Fibroblast of gingiva (primary cell): Measurements from ENCODE around the gene FOXK1.
"Not testable (repeated sequence)": the region's sequence is repeated elsewhere in the genome, so short reads cannot be mapped to it uniquely, and the experiment has no call there.

Source experiments
- DNase-seq: peaks from one replicate; pipeline ENCODE4 v3.0.0-alpha.2; 2011; ENCODE audit warnings: low read depth

Gene FOXK1

DNA sequence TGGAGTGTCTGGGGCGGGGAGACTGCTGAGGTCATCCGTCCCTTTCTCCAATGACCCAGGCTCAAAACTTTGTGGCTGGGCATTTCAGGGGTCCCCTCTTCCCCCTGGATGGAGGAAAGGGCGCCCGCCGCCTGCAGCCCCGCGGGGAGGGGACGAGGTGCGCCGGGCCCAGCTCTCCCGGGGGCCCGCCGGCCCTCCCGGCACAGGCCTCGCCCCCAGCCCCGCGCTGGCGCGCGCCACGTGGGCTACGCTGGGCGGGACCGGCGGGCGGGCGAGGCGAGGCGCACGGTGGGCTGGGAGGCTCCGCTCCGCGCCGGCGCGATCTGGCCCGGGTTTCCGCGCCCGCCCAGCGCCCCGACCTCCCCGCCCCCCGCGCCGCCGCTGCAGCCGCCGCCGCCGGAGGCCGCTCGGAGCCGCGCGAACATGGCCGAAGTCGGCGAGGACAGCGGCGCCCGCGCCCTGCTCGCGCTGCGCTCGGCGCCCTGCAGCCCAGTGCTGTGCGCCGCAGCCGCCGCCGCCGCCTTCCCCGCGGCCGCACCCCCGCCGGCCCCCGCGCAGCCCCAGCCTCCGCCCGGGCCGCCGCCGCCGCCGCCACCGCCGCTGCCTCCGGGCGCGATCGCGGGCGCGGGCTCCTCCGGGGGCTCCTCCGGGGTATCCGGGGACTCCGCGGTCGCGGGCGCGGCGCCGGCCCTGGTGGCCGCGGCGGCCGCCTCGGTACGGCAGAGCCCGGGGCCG, at the start of gene FOXK1:
TSS of gene FOXK1 (plus strand) at position 410 of the 735 bp plus-strand sequence. CDS start at position 424, 14 bp downstream.
- peak; percentile 59 for DNase-seq

DNA sequence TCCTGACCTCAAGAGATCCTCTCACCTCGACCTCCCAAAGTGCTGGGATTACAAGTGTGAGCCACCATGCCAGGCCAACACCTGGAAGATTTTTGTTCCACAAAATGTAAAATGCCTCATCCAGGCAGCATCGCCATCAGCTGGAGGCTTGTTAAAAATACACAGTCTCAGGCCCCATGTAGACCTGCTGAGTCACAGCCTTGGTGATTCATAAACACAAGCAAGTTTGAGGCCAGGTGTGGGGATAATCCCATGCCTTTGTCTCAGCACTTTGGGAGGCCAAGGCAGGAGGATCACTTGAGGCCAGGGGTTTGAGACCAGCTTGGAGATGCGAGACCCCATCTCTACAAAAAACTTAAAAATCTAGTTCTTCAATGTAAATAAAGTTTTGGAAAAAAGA, 49.1 kb upstream of the FOXK1 start:
- no peak for DNase-seq

DNA sequence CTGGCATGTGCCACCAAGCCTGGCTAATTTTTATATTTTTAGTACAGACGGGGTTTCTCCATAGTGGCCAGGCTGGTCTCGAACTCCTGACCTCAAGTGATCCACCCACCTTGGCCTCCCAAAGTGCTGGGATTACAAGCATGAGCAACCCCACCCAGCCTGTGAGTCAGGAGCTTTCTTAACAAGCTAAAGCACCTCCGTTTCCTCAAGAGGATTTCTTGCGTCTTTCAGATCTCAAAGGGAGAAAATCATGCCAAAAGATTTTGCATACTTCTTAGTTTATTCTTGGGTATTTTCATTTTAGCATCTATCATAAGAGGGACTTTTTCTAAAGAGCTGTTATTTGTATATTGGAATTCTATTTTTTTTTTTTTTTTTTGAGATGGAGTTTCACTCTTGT, 47.9 kb upstream of the FOXK1 start:
- DNase-seq: peak; percentile 41

DNA sequence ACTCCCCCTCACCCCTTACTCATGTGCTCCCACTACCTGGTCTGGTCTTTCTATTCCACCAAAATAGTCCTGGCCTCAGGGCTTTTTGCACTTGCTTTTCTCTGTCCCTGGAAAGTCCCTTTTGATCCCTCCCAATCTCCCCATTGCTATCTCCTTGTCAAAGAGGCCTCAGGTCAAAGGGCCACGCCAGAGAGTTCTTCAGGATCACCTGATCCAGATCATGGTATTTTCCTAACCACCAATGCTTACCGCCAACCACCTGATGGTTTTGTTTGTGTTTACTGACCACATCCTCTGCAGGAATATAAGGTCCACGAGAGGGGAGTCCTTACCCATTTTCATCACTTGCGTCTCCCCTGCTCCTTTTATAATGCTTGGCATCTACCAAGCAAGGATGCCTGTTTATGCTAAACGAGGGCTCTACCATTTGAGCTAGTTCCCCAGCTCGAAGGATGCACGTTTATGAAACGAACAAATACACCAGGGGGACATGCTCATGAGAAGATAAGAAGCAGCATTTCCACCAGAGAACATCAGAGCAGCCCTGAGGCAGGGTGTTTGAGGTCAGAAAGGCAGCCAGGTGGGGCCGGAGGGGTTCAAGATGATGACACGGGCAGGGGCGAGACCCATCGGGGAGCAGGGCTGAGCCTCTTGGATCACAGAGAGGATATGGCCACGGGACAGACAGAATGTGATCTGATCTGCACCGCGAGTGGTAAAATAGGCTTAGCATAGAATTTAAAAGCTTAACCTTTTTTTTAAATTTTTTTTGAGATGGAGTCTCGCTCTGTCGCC, 43.1 kb upstream of the FOXK1 start:
- no peak for DNase-seq

DNA sequence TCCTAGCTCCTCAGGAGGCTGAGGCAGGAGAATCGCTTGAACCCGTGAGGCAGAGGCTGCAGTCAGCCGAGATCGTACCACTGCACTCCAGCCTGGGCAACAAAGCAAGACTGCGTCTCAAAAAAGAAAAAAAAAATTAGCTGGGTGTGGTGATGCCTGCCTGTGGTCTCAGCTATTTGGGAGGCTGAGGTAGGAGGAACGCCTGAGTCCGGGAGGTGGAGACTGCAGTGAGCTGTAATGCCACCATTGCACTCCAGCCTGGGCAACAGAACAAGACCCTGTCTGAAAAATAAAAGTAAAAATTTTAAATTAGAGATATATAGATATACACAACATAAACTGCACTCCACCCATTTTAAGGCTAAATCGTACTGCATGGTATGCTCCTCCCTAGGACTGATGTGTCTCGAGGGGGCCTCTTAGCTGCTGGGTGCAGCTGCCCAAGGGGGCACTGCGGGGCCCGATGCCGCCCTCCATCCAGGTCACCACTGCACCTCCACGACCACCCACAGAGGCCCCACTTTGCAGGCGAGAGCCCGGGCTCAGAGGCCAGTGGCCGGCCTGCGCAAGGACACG, 40.9 kb upstream of the FOXK1 start:
- DNase-seq: no peak

DNA sequence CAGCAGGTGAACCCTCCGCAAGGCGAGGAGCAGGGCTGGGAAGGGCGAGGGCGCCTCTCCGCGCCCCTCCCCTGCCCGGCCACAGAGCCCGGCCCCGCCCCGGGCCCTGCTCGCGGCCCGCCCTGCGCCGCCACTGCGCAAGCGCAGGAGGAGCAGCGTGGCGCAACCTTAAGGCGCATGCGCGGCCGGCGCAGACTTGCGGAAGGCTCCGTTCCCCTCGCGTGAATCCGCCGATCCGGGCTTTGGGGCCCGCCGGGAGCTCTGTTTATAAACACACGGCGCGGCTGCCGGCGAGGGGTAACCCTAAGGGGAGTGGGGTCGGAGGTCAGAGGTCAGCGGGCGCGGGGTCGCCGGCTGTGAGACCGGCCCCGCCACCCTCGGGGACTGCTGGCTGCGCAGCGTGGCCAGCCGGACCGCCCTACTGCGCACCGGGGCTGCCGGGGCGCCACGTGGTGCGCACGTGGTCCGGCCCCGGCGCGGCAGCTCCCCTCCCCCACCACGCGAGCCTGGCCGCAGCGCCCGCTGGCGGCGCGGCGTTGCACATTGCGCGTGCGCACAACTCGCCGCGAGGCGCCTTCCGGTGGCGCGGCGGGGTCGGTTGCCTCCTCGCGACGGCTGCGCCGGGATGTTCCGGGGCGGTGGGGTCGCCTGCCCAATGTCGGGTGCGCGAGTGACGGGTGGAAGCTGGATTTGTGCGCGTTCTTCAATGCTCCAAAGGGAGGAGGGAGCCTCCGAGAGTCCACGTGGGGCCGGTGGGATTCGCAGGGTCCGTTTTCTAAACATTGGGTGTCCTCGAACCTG, 40.2 kb upstream of the FOXK1 start:
- DNase-seq: peak; percentile 89

DNA sequence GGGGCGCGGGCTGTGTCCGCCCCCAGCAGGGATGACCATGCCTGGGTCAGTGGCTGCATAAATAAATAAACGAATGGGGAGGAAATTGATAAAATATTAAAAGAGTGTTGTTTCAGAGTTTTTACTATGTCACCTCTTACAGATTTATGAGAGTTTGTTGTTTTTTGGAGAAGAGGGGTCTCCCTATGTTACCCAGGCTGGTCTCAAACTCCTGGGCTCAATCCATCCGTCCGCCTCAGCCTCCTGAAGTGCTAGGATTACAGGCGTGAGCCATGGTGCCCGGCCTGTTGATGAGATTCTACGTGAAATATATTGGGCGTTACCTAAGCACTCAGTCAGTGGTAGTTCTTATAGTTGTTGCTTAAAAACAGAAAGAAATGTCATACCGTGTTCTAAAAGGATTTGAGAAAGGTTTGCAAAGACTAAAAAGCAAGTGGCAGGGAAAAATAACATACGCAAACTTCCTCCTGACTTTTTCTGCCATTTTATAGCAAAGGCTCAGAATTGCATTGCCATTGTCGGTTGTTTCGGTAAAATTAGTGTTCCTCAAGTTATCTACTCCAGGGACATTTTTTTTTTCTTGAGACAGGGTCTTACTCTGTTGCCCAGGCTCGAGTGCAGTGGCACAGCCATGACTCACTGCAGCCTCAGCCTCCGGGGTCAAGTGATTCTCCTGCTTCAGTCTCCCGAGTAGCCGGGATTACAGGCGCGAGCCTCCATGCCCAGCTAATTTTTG, 39.5 kb upstream of the FOXK1 start:
- DNase-seq: no peak

DNA sequence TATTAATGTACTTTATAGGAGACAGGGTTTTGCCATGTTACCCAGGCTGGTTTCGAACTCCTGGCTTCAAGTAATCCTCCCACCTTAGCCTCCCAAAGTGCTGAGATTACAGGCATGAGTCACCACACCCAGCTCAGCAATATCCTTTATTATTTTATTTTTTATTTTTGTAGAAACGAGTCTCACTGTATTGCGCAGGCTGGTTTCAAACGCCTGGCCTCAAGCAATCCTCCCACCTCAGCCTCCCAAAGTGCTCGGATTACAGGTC, 39.0 kb upstream of the FOXK1 start:
- not testable (repeated sequence) for DNase-seq

DNA sequence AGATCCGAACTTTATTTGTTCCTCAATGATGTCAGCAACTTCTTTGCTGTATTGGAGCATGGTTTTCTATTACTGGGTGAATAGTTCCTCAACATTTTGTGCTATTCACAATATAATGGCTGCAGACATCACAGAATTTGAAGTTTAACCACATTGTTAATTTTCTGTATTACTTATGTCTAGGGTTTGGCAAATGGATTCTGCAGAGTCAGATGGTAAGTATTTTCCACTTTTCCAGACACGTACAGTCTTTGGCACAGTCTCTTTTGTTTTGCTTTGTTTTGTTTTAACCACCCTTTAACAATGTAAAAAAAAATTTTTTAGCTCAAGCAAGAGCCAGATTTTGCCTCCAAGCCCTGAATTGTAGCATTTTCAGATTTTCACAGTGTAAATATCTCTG, 36.8 kb upstream of the FOXK1 start:
- no peak for DNase-seq

DNA sequence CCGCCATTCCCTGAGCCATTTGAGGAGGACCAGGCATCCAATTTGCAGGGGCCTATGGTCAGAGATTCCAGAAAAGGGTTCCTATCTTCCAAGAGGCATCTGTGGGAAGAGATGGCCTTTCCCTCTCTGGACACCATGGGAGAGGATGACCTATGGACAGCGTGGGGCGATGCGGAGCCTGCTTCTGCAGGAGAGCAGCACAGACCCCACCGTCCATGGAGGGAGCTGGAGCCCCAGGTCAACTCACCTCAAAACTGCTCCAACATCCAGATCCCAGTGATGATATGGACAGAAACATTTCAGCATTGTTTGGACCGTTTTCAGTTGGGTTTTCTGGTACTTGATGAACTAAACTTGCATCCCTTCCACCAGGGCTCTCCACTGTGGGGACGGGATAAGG, 34.0 kb upstream of the FOXK1 start:
- no peak for DNase-seq

DNA sequence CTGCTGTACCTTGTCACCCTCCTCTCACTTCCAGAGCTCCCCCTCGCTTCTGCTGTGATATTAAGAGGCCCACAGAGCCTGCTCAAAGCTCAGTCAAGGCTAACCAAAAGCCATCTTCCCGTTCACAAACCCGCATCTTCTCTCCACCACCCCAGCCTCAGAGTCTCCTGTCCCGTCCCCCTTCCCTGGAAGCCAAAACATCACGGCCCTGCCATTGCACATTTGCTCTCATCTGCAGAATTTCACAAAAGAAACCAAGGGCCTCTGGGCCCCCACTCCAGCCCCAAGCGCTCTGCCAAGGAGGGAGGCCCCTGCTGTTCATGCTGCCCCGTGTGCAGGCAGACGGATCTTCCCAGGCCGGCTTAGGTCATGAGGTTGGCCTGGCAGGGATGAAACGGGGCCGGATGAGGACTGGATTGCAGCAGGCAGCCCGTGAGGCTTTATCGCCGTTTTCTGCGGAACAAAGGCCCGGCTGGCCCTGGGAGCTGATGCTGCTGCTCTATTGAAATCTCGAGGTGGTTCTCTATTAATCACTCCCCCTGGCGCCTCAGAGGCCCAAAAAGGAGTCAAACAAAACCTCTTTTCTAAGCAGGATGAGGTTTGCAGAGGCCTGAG, 31.6 kb upstream of the FOXK1 start:
- no peak for DNase-seq

DNA sequence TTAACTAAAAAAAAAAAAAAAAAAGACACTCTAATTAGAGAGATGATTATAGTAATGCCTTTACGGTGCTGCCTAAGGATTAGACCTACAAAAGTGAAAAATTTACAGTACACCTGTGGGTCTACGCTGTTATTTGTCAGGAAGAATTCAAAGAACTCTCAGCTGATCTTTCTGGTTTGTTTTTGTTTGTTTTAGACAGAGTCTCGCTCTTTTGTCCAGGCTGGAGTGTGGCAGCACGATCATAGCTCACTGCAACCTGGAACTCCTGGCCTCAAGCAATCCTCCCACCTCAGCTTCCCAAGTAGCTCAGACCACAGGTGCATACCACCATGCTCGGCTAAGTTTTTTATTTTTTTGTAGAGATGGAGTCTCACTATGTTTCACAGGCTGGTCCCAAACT, 28.3 kb upstream of the FOXK1 start:
- no peak for DNase-seq

DNA sequence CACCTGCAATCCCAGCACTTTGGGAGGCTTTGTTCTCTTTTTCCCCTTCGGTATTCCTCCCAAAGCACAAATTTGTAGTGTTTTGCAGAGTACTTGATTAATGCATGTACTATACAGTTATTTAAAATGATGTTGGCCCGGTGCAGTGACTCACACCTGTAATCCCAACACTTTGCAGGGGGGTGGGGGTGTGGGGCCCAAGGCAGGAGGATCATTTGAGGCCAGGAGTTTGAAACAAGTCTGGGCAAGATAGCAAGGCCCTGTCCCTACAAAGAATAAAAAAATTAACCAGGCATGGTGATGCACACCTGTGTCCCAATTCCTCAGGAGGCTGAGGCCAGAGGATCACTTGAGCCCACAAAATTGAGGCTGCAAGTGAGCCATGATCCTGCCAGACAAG, 26.8 kb upstream of the FOXK1 start:
- no peak for DNase-seq

DNA sequence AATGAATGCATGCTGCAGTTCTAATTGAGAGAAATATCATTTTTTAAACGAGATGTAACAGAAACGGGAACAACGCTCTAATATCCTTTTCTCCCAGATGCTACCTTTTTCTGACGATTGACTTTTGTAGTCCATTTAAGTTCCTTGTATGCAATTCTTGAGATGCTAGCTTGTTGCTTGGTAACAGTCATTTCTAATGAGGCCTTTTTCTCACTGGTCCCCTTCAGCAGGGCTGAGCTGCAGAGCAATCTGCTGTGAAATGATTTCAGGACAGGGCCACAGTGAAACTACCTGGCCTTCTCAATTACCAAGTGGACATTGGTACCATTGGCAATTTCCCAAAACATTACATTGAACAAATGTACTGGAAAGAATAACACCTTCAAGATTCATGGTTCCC, 26.2 kb upstream of the FOXK1 start:
- no peak for DNase-seq

DNA sequence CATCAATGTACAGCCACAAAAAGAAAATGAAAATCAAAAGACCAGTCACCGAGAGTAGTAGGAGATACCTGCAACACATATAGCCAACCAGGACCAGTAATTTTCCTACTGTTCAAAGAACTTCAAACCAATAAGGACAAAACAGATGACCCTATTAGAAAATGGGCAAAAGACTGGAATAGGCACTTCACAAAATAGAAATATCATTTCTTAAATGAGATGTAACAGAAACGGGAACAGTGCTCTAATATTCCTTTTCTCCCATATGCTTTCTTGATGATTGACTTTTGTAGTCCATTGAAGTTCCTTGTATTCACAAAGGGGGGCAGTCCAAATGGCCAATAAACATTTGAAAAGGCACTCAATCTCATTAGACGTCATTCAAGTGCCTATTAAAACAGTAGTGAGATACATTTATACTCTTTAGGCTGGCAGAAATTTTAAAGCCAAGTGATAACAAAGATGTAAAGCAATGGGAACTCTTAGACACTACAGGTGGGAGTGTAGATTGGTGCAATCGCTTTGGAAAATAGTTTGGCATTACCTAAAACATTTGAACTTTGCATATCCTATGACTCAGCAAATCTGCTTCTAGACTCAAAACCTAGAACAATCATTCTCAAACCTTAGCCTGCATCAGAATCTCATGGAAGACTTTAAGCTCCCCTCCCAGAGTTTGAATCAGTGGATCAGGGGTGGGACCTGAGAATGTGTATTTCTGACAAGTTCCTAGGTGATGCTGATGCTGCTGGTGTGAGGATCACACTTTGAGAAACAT, 24.3 kb upstream of the FOXK1 start:
- DNase-seq: no peak

DNA sequence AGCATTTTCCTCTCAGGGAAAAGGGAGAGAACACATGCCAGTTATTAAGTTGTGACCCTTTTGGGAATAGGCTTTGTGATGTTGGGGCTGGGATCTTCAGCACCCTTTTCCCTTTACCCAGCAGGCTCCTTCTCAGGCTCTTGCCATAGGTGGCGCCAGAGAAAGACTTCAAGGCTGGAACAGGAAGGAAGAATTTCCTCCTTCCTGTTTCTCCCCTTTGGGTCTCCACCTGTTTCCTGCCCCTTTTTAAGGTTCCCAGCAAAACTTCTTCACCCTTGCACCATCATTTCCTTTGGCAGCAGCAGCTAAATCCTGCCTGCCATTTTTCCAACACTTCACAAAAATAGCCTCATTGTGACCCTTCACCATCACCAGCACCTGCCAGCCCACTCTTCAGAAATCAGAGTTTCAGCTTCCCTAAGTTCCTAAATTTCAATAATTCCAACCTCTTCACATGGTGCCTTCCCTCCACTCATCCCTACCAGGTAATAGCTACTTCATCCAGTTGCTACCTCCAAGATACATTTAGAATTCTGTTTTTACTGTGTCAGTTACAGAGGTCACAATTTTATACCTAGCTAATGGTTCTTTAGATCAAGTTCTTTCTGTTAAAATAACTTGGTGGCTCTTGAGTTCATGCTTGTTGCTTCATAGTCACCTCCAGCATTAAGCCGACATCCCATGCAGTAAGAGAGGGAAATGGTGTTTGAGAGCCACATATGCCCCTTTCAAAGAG, 22.4 kb upstream of the FOXK1 start:
- DNase-seq: no peak

DNA sequence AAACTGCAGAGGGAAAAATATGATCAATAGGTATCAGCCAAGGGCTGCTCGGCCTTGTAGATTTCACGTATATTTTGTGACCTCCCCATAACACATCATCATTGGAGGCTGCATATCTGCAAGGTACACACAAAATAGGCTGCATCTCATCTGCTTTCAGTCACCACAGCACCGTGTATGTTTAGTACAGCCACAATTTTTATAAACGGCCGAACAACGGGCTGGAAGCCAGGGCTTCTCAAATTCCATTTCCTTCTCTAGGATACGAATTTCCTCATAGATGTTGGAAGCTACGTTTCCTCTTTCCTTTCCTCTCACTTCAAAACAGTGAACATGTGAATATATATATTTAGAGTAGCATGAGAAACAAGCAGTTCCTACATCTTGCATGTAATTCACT, 20.2 kb upstream of the FOXK1 start:
- peak; percentile 52 for DNase-seq

DNA sequence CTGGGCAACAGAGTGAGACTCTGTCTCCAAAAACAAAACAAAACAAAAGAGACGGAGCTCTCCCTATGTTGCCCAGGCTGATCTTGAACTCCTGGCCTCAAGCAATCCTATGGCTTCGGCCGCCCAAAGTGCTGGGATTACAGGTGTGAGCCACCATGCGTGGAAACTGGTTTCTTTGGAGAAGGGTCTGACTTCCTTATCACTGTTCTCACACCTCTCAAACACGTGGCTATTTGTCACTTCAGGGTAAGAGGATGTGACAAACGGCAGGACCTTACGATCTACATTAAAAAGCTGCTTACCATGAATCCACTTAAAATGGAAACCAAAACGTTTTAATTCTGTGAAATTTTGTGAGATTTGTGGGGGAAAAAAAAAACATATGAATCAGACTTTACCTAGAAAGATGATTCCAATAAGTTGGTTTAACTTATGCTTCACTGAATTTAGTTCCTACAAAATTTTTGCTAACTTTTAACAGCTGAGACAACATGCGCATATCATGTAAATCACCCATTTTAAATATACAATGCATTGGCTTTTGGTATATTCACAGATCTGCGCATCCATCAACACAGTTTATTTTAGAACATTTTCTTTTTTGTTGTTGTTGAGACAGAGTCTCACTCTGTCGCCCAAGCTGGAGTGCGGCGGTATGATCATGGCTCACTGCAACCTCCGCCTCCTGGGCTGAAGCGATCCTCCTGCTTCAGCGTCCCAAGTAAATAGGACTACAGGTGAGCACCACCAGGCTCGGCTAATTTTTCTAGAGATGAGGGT, 18.7 kb upstream of the FOXK1 start:
- no peak for DNase-seq

DNA sequence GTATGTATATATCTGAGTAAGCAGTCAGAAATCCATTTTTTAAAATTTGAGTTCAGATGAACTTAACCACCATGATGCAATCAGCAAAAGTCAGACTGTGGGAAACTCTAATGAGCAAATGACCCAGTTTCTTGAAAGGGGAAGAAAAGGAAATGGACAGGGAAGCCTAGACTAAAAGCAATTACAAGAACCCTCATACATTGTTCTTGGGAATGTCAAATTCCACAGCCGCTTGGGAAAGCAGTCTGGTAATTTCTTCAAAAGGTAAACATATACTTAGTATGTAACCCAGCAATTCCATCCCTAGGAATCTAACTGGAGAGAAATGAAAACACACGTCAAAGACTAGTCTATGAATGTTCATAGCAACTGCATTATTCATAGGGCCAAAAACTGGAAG, 16.4 kb upstream of the FOXK1 start:
- DNase-seq: peak; percentile 89
